Activated CD8-positive, alpha-beta memory T cell treated with anti-CD3 and anti-CD28 coated beads, Interleukin-2, amount 50 U/mL, for 48 hours (primary cell): ENCODE measurements around the gene CACNA2D1.

Experiments used
- DNase-seq: peaks from one replicate; pipeline ENCODE4 v3.0.0-alpha.2; 2020

CACNA2D1 gene

GRCh38 chr7:82331234-82331633, 112.3 kb downstream of the CACNA2D1 start:
- DNase-seq = no peak

GRCh38 chr7:82330706-82331215, 112.8 kb downstream of the CACNA2D1 start:
- no peak for DNase-seq

- DNase-seq = no peak
Measured at GRCh38 chr7:82327898-82328297, 115.7 kb downstream of the CACNA2D1 start.

GRCh38 chr7:82325416-82325815, 118.2 kb downstream of the CACNA2D1 start:
- DNase-seq = no peak

GRCh38 chr7:82323806-82324205, 119.8 kb downstream of the CACNA2D1 start:
- no peak for DNase-seq

GRCh38 chr7:82319674-82320118, 123.9 kb downstream of the CACNA2D1 start:
- no peak for DNase-seq

- DNase-seq = no peak
Measured at GRCh38 chr7:82318786-82319185, 124.8 kb downstream of the CACNA2D1 start.

- no peak for DNase-seq
Measured at GRCh38 chr7:82317760-82318159, 125.8 kb downstream of the CACNA2D1 start.

- no peak for DNase-seq
Measured at GRCh38 chr7:82317257-82317721, 126.3 kb downstream of the CACNA2D1 start.

- DNase-seq = no peak
Measured at GRCh38 chr7:82313269-82313668, 130.3 kb downstream of the CACNA2D1 start.

- DNase-seq = no peak
Measured at GRCh38 chr7:82312646-82313045, 130.9 kb downstream of the CACNA2D1 start.

GRCh38 chr7:82305347-82306005, 138.1 kb downstream of the CACNA2D1 start:
- no peak for DNase-seq

- DNase-seq = no peak
Measured at GRCh38 chr7:82294865-82295264, 148.7 kb downstream of the CACNA2D1 start.

- no peak for DNase-seq
Measured at GRCh38 chr7:82294382-82294784, 149.2 kb downstream of the CACNA2D1 start.

- no peak for DNase-seq
Measured at GRCh38 chr7:82293467-82293866, 150.1 kb downstream of the CACNA2D1 start.

GRCh38 chr7:82291931-82292330, 151.6 kb downstream of the CACNA2D1 start:
- DNase-seq = no peak

GRCh38 chr7:82289889-82290288, 153.7 kb downstream of the CACNA2D1 start:
- no peak for DNase-seq

GRCh38 chr7:82289152-82289535, 154.4 kb downstream of the CACNA2D1 start:
- no peak for DNase-seq

GRCh38 chr7:82286798-82287140, 156.8 kb downstream of the CACNA2D1 start:
- DNase-seq = no peak

- no peak for DNase-seq
Measured at GRCh38 chr7:82286096-82286797, 157.3 kb downstream of the CACNA2D1 start.

GRCh38 chr7:82284936-82285519, 158.5 kb downstream of the CACNA2D1 start:
- DNase-seq = no peak

- no peak for DNase-seq
Measured at GRCh38 chr7:82275342-82275741, 168.2 kb downstream of the CACNA2D1 start.

GRCh38 chr7:82274681-82275080, 168.9 kb downstream of the CACNA2D1 start:
- DNase-seq = no peak

- DNase-seq = no peak
Measured at GRCh38 chr7:82273886-82274285, 169.7 kb downstream of the CACNA2D1 start.
